Forelimb muscle (tissue), 1 donor: Measurements from ENCODE around the gene RNLS. TPM values are rescaled to one million over a fixed set of nuclear protein-coding genes. Genes with fewer than 3 reads are reported as not detected.
"Not testable (repeated sequence)": the region's sequence is repeated elsewhere in the genome, so short reads cannot be mapped to it uniquely, and the experiment has no call there.

Experiments
- DNase-seq: peaks from one replicate; pipeline ENCODE4 v3.0.0-alpha.2; 2013; ENCODE audit warnings: low read depth
- polyA plus RNA-seq: library from polyadenylated mRNA; unstranded; fragments of 120-200 nt; gene quantifications from one replicate; pipeline ENCODE4 v1.2.1, GENCODE V29; 2013; ENCODE audit not compliant: insufficient read length

RNLS gene
- polyA plus RNA-seq, 1 donor, result 2.1 TPM

GRCh38 chr10:88346144-88346977 lies 236.8 kb downstream of the RNLS start:
- no peak for DNase-seq

DNA sequence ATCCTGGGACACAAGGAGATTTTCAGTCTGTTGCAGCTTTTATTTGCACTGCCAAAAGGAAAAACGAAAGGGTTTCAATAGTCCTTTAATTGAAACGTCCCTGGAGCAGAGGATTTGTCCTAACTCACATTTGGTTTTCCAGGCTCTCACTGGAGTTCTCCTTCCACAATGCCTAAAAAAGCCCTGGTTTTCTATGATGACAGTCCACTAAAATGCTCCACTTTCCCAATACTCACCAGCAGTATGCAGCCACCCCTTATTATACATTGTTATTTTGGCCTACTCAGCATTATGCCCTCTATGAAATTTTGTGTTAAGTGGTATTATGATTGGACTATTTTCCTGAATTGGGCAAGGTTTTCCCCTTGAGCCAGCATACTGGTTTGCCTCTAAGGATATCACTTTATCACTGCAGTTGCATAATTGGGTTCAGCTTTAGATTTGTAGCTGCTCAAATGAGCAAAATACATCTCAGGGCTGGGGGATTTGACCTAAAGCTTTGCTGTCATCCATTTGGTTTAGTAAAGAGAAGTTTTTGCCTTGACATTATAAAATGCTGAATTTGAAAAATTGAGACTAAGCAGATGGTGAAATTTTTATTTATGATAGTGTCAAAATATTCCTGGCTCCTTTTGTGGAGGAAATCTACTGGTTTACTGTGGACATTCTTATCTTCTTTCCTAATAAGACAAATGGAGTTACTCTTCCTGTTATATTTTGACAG lies 239.2 kb downstream of the RNLS start:
- no peak for DNase-seq

GRCh38 chr10:88342733-88343310 lies 240.3 kb downstream of the RNLS start:
- DNase-seq, result no peak

- no peak for DNase-seq
Observed at GRCh38 chr10:88337134-88337533, 246.0 kb downstream of the RNLS start.

DNA sequence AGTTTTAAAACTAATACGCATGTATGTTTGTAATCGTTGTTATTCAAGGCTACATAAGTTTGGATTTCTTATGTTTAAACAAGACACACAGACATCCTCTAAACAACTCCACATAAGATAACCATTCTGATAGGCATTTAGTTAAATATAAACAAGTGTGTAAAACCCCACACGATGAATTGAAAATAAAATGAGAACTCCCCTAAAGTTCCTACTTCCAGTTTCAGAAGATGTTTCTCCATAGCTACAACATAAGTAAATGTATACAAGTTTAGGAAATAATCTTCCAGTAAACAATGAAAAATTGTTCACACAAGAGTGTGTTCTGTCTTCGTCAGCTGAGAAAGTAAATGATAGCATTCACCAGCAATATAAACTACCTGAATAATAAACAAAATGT lies 246.8 kb downstream of the RNLS start:
- no peak for DNase-seq

- no peak for DNase-seq
Observed at GRCh38 chr10:88333248-88333630, 249.9 kb downstream of the RNLS start.

DNA sequence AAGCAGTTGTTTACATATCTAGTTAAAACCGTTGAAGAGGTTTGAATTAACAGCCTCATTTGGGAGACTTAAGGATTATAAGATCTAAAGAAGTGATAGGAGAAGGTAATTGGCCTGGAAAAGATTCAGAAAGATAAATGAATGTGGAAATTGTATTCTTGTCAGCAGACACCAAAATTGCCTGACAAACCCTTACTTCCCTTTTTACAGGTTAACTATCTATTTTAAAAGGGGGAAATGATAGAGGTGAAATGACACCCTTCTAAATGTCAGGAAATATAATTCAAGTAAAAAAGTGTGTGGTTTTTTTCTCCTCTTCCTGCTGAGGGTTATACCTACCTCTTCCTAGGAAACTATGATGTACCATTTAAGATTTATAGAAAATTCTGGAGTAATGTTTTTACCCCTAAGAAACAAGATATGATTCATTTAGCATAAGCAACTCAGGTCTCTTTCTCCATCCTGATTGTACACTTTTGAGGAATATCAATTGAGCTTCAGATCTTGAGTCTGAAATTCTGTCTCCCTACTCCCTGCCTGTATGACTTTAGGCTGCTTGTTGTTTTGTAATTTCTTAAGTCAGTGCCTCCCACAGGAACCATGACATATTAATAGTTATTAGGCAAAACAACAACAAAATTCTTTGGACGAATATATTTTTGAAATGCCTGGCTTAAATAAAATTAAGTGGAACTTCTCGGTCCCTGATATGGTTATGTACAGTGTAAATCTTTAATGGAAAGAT lies 250.4 kb downstream of the RNLS start:
- DNase-seq, result no peak

DNA sequence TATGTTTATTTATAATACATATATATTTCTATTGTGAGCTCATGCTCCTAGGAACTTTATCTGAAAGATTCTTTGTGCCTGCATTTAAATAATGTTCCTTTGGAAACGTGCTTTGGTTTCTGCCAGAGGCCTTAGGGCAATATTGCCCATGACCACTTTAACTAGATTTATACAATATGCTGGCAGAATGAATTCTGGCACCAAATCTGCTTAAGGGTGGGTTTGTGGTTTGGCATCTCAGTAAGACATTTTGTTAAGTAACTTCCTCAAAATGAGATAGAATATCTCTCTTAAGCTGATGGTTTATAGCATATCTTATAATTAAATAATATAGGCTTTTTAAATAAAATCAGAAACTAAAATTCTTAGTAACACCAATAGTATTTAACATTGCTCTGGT lies 252.9 kb downstream of the RNLS start:
- DNase-seq, result no peak

DNA sequence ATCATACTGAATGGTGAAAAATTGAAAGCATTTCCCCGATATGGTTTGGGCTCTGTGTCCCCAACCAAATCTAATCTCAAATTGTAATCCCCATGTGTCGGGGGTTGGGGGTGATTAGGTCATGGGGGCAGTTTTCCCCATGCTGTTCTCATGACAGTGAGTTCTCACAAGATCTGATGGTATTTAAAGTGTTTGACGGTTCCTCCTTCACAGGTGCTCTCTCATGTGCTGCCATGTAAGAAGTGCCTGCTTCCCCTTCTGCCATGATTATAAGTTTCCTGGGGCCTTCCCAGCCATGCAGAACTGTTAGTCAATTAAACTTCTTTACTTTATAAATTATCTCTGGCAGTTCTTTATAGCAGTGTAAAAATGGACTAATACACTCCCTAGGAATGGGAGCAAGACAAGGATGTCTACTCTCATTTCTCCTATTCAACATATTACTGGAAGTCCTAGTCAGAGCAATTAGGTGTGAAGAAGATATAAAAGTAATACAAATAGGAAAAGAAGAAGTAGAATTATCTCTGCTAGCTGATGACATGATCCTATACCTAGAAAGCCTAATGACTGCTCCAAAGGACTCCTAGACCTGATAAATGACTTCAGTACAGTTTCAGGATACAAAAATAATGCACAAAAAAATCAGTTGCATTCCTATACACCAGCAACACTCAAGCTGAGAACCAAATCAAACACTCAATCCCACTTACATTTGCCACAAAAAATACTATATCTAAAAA lies 260.6 kb downstream of the RNLS start:
- DNase-seq, result no peak

DNA sequence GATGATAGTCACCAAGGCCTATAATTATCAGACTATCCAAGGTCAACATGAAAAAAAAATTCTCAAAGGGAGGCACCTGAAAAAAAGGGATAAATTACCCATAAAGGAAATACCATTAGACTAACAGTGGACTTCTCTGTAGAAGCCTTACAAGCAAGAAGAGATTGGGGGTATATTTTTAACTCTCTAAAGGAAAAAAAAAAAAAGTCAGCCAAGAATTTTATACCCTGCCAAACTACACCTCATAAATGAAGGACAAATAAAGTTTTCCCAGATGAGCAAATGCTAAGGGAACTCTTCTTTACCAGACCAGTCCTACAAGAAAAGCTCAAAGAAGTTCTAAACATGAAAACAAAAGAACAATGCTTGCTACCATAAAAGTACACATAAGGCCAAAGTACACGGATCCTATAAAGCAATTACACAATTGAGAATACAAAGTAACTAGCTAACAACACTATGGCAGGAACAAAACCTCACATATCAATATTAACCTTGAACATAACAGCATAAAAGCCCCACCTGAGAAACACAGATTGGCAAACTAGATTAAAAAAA lies 263.1 kb downstream of the RNLS start:
- no peak for DNase-seq

DNA sequence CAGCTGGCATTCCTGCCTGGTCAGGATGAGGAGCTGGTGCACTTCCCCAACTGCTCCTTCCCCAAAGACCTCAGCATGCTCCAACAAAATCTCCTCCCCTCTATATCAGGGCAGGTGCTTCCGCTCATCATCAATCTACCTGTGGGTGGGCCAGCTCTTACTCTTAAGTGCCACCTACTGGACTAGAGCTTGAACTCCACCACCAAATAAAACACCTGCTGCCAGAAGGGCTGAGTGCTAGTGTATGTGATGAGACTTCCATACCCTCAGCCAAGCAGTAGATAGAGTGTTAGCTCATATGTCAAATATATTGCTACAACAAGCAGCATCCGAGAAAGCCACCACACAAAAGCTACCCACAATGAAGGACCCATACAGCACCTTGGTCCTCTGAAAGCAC lies 264.3 kb downstream of the RNLS start:
- no peak for DNase-seq

DNA sequence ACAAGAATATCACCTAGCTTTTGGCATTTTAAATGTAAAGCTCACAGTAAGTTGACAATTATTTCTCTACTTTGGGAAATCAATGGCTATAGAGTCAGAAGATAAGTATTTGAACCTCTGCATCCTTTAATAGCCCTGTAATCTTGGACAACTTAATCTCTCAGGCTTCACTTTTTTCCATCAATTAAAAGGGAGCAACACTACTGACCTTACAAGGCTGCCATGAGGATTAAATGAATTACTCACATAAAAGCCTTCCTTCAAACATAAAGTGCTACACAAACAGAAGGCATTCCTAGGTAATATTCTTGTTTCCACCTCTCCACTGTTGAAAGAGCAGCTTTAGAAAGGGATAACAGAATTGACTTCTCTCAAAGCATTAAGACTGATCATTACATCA lies 266.0 kb downstream of the RNLS start:
- DNase-seq, result no peak

DNA sequence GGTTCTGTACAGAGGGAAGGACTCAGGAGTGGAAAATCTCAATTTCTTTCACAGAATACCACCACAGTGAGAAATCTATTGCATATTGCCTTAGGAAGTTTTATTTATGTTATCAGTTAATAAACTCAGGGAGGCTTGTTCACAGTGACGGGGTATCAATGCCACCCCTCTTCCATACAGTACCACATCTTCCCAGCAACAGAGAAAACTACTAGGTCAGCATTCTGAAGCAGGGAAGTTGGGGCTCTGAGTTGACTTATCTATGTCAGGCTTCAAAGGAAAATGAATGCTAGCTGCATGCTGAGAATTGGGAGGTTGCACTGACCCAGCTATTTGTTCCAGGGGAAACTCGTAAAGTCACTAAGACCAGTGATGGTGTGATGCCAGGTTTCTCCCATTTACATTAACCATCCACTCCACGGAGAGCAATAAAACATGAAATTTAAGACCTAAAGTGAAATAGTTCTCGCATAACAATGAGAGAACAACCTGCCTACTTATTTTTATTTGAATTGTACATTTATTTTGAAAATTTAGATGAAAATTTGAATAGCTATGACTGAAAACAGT lies 266.7 kb downstream of the RNLS start:
- DNase-seq, result no peak

DNA sequence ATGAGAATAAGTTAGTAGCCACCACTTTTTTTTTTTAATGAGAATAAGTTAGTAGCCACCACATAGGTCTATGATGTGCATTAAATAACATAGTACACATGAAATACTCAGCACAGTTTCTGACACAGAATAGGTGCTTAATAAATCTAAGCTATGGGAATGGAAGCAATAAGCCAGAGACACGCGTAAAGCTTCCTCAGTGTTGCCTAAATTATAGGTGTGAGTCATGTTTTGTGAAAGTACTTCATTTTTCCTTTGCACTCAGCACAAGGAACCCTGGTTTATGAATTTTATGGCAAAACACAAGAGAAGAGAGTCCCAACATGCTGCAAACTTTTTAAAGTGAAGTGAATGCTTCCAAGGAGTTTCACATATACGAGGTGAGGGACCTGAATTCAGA lies 267.4 kb downstream of the RNLS start:
- no peak for DNase-seq

GRCh38 chr10:88314362-88314761 lies 268.8 kb downstream of the RNLS start:
- no peak for DNase-seq

GRCh38 chr10:88313878-88314277 lies 269.2 kb downstream of the RNLS start:
- no peak for DNase-seq

- no peak for DNase-seq
Observed at GRCh38 chr10:88312855-88313254, 270.3 kb downstream of the RNLS start.

DNA sequence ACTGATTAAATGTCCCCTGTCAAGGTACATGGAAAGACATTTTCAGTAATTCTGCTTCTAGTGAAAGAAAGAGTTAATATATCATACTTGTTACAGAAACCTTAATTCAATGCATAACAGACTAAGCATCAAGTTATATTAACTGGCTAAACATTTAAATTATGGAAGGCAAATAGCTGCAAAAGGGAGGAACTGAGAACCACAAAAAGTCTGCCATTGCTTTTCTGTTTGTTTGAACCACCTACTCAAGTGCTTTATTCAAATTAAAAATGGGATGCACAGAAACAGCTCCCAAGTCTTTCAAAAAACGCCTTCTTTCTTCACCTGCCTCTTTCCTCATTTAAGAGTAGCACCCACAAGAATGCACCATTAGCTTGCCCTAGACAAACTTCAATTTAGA lies 271.9 kb downstream of the RNLS start:
- DNase-seq, result no peak

- no peak for DNase-seq
Observed at GRCh38 chr10:88309365-88309764, 273.8 kb downstream of the RNLS start.

- DNase-seq, result not testable (repeated sequence)
Observed at GRCh38 chr10:88308361-88308760, 274.8 kb downstream of the RNLS start.

DNA sequence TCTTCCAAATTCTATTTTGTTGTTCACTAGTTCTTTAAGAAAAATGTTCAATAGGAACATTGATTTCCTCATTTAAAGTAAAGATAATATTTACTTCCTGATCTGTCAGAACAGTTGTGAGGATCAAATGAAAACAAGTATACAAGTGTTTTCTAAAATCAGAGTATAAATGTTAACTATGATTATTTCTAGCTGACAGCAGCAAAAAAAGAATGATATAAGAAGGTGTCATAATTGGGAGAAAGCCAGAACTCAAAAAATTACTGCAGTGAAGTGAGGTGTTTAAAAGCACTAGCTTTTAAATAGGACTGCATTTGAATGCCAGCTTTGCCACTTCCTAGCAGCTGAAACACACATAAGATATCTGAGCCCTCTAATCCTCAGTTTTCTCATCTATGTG lies 283.3 kb downstream of the RNLS start:
- DNase-seq, result no peak
